ENCODE results near the gene DHRS7B.

The DHRS7B gene

DNA sequence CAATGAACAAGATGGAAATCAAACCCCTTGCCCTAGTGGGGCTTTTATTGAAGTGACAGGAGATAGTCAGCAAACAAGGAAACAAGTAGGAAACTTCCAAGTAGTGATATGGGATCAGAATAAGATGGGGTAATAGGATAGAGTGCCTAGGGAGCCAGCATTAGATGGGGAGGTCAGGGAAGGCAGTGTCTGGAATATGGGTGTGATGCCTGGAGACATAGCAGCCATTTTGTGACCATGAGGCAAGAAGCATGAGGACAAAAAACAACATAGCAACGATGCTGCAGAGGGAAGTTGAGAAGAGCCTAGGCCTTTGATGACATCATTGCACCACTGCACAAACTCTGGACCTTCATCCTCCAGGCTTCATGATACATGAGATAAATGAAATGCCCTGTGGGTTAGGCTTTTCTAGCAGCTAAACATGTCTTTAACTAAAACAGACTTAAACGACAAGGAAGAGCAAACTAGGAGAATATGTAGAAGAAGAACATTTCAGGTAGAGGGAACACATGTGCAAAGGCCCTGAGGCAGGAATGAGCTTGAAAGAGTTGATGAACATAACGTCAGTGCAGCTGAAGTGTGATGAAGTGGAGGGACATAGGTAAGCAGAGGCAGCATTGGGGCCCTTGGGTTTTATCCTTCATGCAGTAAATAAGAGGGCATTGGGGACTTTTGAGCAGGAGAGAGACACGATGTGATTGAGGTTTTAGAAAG, 105.4 kb downstream of the DHRS7B start:
- in situ Hi-C loops (cut with MboI; ENCODE audit: low sequenced_read_pairs), result no loop called here

DNA sequence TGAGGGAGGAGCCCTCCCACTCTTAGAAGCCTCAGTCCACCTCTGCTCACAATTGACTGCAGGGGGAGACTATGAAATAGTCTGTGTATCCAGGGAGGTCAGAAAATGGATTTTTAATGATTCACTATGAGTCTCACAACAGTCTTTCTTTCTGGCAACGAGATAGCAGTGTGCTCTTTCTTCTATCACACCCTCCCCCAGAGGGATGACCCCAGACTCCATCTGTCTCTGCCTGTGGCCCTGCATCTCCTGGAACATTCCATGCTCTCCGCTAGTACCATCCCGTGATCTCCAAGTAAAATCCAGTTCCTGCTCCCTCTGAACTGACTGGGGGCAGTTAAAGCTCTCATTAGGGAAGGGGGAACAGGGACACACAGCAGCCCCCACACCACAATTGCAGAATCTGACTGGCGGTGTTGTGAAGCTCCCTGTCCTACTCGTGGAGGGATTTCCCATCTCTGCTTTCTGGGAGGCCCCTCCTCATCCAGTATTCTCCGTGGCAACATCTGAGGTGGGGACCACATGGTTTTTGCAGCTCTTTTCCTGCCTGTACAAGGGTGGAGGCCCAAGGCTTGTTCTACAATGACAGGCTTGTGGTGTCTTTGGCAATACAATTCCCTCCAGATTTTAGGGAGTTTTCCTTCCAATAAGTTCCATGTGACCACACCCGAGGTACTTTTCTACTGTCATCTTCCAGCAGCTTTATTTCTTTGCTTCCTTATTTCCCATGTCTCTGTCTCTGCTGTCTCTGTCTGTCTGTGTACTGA, 107.0 kb downstream of the DHRS7B start:
- in situ Hi-C loops (cut with MboI; ENCODE audit: low sequenced_read_pairs), result no loop called here

DNA sequence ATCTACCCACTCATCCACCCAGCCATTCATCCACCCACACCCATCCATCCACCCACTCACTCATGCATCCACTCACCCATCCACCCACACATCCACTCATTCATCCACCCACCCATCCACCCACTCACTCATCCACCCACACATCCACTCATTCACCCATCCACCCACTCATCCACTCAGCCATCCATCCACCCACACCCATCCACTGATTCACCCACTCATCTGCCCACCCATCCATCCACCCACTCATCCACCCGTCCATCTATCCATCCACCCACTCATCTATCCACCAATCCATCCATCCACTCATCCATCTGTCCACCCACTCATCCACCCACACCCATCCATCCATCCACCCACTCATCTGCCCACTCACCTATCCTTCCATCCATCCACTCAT, 109.2 kb downstream of the DHRS7B start:
- in situ Hi-C loops (cut with MboI; ENCODE audit: low sequenced_read_pairs), result no loop called here

DNA sequence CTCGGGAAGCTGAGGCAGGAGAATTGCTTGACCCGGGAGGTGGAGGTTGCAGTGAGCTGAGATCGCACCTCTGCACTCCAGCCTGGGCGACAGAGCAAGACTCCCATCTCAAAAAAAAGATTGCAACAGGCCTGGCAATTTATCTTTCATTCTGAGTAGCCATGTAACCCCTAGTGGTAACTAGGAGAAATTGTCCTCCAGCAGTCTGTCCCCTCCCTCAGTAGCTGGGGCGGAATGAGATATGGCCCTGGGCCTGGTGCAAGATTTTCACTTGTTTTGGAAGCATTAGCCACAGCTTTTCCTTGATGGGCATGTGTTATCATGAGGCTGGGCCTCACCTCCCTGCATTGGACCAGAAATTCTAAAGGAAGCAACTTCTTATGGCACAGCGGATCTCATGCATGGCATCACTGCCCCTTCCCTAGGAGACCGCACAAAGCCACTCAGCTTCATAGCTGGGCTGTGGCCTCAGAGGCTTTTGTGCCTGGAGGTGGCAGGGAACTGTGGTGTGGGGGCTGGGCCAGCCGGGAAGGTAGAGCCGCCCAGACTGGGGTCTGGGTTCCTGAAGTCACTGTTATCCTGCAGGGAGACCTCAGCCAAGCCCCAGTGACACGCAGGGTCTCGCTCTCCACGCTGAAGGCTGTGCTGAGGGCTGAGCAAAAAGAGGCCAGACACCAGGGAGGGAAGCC, 113.1 kb downstream of the DHRS7B start:
- in situ Hi-C loops (cut with MboI; ENCODE audit: low sequenced_read_pairs), result no loop called here

DNA sequence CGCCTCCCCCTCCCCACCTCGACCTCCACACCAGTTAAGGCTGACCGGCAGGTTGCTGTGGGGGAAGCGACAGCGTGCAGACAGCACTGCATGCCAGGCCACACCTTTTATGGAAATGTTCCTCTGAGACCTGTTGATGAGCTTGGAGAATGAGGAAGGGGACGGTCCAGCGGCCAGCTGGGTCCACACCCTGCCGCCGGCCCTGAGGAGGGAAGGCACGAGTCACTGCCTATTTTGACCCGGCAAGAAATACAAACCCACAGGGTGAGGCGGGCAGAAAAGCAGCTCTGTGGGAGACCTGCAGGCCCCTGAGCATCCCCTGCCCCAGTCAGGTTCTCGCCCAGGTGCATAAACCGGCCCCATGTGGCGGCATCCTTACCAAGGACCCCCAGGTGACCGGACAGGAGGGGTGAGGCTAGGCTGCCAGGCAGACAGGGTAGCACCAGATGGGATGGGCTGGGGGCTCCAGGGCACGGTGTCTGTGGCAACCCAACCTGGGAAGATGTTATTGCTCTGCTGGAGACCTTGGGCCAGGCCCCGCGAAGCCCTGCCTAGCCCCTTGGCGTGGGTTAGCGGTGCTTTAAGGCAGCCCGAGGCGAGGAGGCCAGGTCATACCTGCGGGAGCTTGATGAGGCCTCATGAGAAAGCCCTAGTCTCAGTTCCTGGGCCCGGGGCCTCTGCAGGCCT, 113.7 kb downstream of the DHRS7B start:
- in situ Hi-C loops (cut with MboI; ENCODE audit: low sequenced_read_pairs), result no loop called here
